Psoas muscle (tissue), 8 donors: ENCODE data around the gene SYT12. TPM values are rescaled to one million over a fixed set of nuclear protein-coding genes. Genes with fewer than 3 reads are reported as not detected.

ENCODE experiments used
- ATAC-seq, 4 donors: fragments of 200-7000 bp; cut with Tn5 transposase; one replicate each; pipeline ENCODE4 v1.9.1; 2020; ENCODE audit warnings: moderate library complexity in 3 of 4, mild to moderate bottlenecking in 2 of 4
- DNase-seq, 2 donors: peaks; one replicate each; pipeline ENCODE4 v3.0.0-alpha.2; 2020
- H3K27ac ChIP-seq: fragments of 200-600 bp; one replicate; pipeline ENCODE4 v1.8.0; 2022
- H3K27me3 ChIP-seq, 3 donors: fragments of 200-600 bp in 1 of 3; one replicate each; pipeline versions ENCODE4 v1.6.1 to v1.8.0; 2013 to 2022; ENCODE audit warnings: low read length in 2 of 3, mild to moderate bottlenecking in 2 of 3, moderate library complexity in 1 of 3; ENCODE audit not compliant: insufficient read depth in 3 of 3
- H3K36me3 ChIP-seq, 2 donors: fragments of 200-600 bp in 1 of 2; one replicate each; pipeline versions ENCODE4 v1.6.1 to v1.8.0; 2013 to 2022; ENCODE audit warnings: low read depth in 1 of 2, mild to moderate bottlenecking in 1 of 2, moderate library complexity in 1 of 2; ENCODE audit not compliant: insufficient read depth in 1 of 2
- H3K4me1 ChIP-seq: fragments of 200-600 bp; one replicate; pipeline ENCODE4 v1.8.0; 2022
- H3K4me3 ChIP-seq: fragments of 200-600 bp; one replicate; pipeline ENCODE4 v1.8.0; 2022; ENCODE audit warnings: mild to moderate bottlenecking
- H3K9me3 ChIP-seq: fragments of 200-600 bp; one replicate; pipeline ENCODE4 v1.8.0; 2022
- WGBS, 3 donors: extraction: QIAGEN DNeasy Blood & Tissue Kit; methylation state at CpG; one replicate each; pipeline versions ENCODE4 v1.1.6 to v1.1.7; 2013; 5-methylcytosine and 5-hydroxymethylcytosine counted together
- intact Hi-C, 2 donors: fragments of 100-400 bp; cut with DNase I; formaldehyde crosslinking; loops; one replicate each; pipeline versions ENCODE4 v1.11.0 to v1.14.2; 2022
- polyA plus RNA-seq, 3 donors: library from polyadenylated mRNA; stranded (reverse); fragments of 200-250 nt; gene quantifications; one replicate each; pipeline ENCODE4 v1.2.3, GENCODE V29; 2013
- total RNA-seq, 4 donors: library from RNA; stranded (reverse); fragmentation: NEBNext Ultra II Directional in 2 of 4; extraction: Animal tissue kit (Norgen Biotek cat#: 25700) in 2 of 4; gene quantifications; one replicate each; pipeline versions ENCODE4 v1.2.1 to v1.2.4, GENCODE V29; 2021 to 2023
- TF ChIP-seq, protein P1 (sequence below): fragments of 200-600 bp; IDR thresholded peaks from one replicate; pipeline ENCODE4 v1.8.0; 2022; ENCODE audit warnings: antibody characterized with exemption
- donor health status: healthy with polysubstance abuse.
- donor health status: DM: no; HTN: no; CAD: no; lungs with moderate emphysema.
- donor health status: Bipolar disorder and iron deficiency.
- donor health status: healthy.
- donor health status: DM: yes; HTN: yes; CAD: no.
- donor health status: DM: no; HTN: no; CAD: no.
- donor health status: DM: no; HTN: no; CAD: no.
- donor health status: DM: yes; HTN: yes; CAD: no.

SYT12 gene
- total and polyA plus RNA-seq, 7 donors, result 0.17 to 0.61 (median 0.29) TPM; not detected in 1

DNA sequence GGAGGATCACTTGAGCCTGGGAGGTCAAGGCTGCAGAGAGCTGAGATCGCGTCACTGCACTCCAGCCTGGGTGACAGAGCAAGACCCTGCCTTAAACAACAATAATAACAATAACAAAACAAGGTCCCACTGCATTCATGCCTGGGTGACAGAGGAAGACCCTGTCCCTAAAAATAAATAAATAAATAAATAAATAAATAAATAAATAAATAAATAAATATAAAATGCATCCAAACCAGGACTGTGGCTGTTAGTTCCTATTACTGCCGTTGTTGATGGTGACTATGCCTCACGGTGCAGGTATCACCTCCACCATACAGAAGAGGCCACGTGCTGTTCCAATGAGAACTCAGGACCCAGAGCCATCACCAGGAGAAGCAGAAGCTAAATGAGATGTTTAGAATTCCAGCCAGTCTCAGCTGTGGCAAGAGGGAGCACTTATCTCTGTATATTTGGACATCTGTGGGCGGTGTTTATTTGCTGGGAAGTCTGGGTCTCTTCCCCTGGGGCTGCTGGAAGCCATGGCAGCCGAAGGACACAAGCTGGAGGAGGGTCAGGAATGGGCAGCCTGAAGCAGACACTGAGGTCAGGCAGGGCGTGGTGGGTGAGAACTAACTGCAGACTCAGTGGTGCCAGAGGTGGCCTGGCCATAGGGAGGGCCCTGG lies 26.2 kb upstream of the SYT12 start:
- DNase-seq (no peak), ATAC-seq (no peak)
- Histone ChIP-seq H3K27ac (no peak overlapping the region), H3K4me3 (no peak overlapping the region), H3K27me3 (no peaks in the 10 kb centered on the region), H3K4me1 (no peaks in the 10 kb centered on the region), H3K36me3 (no peaks in the 10 kb centered on the region), H3K9me3 (no peaks in the 10 kb centered on the region)
- whole genome bisulfite sequencing, 3 donors, result 71 to 75% (median 72%) methylated on average over 8 of the region's 8 CpGs
- TF ChIP-seq, protein P1, sequence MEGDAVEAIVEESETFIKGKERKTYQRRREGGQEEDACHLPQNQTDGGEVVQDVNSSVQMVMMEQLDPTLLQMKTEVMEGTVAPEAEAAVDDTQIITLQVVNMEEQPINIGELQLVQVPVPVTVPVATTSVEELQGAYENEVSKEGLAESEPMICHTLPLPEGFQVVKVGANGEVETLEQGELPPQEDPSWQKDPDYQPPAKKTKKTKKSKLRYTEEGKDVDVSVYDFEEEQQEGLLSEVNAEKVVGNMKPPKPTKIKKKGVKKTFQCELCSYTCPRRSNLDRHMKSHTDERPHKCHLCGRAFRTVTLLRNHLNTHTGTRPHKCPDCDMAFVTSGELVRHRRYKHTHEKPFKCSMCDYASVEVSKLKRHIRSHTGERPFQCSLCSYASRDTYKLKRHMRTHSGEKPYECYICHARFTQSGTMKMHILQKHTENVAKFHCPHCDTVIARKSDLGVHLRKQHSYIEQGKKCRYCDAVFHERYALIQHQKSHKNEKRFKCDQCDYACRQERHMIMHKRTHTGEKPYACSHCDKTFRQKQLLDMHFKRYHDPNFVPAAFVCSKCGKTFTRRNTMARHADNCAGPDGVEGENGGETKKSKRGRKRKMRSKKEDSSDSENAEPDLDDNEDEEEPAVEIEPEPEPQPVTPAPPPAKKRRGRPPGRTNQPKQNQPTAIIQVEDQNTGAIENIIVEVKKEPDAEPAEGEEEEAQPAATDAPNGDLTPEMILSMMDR, result no peak
- intact Hi-C loops, result no loop called here

DNA sequence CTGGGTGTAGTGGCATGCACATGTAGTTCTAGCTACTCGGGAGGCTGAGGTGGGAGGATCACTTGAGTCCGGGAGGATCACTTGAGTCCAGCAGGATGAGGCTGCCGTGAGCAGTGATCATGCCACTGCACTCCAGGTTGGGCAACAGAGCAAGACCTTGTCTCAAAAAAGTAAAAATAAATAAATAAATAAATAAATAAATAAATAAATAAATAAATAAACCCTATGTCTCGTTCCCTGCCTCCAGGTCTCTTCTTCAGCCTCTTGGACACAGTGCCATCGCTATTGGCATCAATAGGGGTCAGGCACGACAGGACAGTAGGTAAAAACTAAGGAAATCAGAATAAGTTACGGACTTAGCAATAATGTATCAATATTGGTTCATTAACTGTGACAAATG lies 23.4 kb upstream of the SYT12 start:
- no peaks in the 10 kb centered on the region for H3K9me3 ChIP-seq
- no peak overlapping the region for H3K4me3 ChIP-seq
- 90 to 91% (median 90%) methylated on average over 7 of the region's 7 CpGs for WGBS, 3 donors
- TF ChIP-seq, protein P1, result no peak
- no peaks in the 10 kb centered on the region for H3K36me3 ChIP-seq
- intact Hi-C loops, result no loop called here
- no peaks in the 10 kb centered on the region for H3K27me3 ChIP-seq
- no peak for DNase-seq
- no peak overlapping the region for H3K27ac ChIP-seq
- no peak for ATAC-seq
- H3K4me1 ChIP-seq, result no peaks in the 10 kb centered on the region

DNA sequence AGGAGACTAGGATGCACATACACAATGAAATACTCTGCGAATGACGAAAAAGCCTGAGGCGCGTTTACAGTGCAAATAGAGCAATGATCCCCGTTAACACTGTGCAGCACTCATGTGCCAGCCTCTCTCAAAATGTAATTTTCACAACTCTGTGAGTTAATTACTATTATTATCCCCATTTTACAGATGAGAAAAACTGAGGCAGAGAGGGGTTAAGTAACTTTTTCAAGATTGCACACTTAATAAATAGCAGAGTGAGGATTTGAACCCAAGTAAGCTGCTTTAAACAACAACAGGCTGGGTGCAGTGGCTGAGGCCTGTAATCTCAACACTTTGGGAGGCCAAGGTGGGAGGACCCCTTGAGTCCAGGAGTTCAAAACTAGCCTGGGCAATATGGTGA lies 21.6 kb upstream of the SYT12 start:
- H3K27me3 ChIP-seq, result no peaks in the 10 kb centered on the region
- TF ChIP-seq, protein P1, result no peak
- ATAC-seq, result no peak
- H3K9me3 ChIP-seq, result no peaks in the 10 kb centered on the region
- H3K4me1 ChIP-seq, result no peaks in the 10 kb centered on the region
- H3K27ac ChIP-seq, result no peak overlapping the region
- H3K36me3 ChIP-seq, result no peaks in the 10 kb centered on the region
- 94 to 98% (median 97%) methylated on average over 5 of the region's 5 CpGs for WGBS, 3 donors
- intact Hi-C loops, result no loop called here
- H3K4me3 ChIP-seq, result no peak overlapping the region
- DNase-seq, result no peak

DNA sequence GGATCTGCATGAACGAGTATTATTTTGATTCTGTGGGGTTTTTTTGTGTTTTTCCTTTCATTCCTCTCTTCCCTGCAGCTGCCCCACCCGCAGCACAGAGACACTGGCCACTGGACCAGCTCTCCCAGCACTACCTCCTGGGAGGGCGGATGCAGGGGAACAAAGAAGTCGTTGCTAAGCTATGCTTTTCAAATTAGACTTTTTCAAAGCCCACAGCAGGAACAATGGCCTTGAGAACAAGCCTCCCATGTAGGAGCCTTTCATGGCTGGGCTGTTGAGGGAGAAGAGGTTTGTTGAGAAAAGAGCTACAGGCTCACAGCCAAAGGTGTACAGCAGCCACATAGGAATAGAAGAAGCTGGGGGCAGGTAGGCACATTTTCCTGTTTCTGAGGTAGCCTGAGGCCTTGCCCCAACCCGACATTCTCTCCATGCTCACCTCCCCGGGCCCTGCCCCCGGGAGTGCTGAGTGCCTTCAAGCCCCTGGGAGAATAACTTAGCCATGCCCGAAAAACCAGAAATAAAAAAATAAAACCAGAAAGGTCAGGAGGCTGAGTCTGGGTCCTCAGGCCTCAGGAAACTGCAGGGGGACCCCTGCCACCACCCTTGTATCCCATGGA lies 20.5 kb upstream of the SYT12 start:
- Histone ChIP-seq H3K36me3 (no peaks in the 10 kb centered on the region), H3K4me1 (no peaks in the 10 kb centered on the region), H3K27ac (no peak overlapping the region), H3K27me3 (no peaks in the 10 kb centered on the region), H3K4me3 (no peak overlapping the region), H3K9me3 (no peaks in the 10 kb centered on the region)
- 54 to 62% (median 58%) methylated on average over 8 of the region's 8 CpGs for WGBS, 3 donors
- TF ChIP-seq, protein P1, result no peak
- ATAC-seq, result no peak
- intact Hi-C loops, result no loop called here
- no peak for DNase-seq
